ENCODE data around the gene GHDC.
"Not testable (repeated sequence)": the region's sequence is repeated elsewhere in the genome, so short reads cannot be mapped to it uniquely, and the experiment has no call there.

Gene GHDC

GRCh38 chr17:42146911-42147607 is 47.2 kb downstream of the GHDC start:
- DNase-seq = no peak

DNA sequence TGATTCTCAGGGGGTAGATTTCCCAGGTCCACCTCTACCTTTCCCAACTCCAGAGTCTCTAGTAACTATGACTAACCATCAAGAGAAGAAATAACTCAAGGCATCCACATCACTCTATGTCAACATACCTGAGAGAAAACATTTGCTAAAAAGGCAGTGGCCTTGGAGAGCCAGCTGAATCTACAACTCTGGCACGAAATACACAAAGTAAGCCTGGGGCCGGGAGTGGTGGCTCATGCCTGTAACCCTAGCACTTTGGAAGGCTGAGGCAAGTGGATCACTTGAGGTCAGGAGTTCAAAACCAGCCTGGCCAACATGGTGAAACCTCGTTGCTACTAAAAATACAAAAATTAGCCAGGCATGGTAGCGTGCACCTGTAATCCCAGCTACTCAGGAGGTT is 51.2 kb downstream of the GHDC start:
- DNase-seq = not testable (repeated sequence)

- no peak for DNase-seq
Observed at GRCh38 chr17:42142371-42142896, 51.9 kb downstream of the GHDC start.

- no peak for DNase-seq
Observed at GRCh38 chr17:42141382-42141781, 52.9 kb downstream of the GHDC start.

DNA sequence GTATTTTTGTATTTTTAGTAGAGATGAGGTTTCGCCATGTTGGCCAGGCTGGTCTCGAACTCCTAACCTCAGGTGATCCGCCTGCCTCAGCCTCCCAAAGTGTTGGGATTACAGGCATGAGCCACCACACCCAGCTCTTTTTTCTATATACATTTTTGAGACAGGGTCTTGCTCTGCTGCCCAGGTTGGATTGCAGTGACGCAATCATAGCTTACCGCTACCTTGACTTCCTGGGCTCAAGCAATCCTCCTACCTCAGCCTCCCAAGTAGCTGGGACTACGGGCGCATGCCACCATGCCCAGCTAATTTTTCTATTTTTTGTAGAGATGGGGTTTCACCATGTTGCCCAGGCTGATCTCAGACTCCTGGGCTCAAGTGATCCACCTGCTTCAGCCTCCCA is 53.6 kb downstream of the GHDC start:
- not testable (repeated sequence) for DNase-seq
